Fibroblast of the aortic adventitia (primary cell): ENCODE measurements around the gene FBXO10. TPM values are rescaled to one million over a fixed set of nuclear protein-coding genes. Genes with fewer than 3 reads are reported as not detected.

Experiments used
- DNase-seq: peaks from one replicate; pipeline ENCODE4 v3.0.0-alpha.2; 2010; ENCODE audit warnings: low read depth
- H3K4me3 ChIP-seq: 2 replicates; pipeline ENCODE4 v1.5.1; 2011; ENCODE audit warnings: low read depth, mild to moderate bottlenecking, control low read depth, low read length, moderate library complexity
- CTCF ChIP-seq: IDR thresholded peaks from 2 replicates; pipeline ENCODE4 v1.5.1; 2011; ENCODE audit warnings: mild to moderate bottlenecking, low read length, control low read depth, inconsistent platforms; ENCODE audit not compliant: insufficient read depth
- total RNA-seq: library from RNA; depleted of rRNA; stranded (reverse); fragments of >200 nt; gene quantifications from 2 replicates; pipeline ENCODE4 v1.2.3, GENCODE V29; 2012; ENCODE audit warnings: low replicate concordance

FBXO10 gene
- total RNA-seq, 1 donor: 7.6 TPM

- DNase-seq: no peak
- no peak for TF ChIP-seq CTCF
- H3K4me3 ChIP-seq: no peak overlapping the region
Observed at GRCh38 chr9:37543468-37543867, 32.7 kb downstream of the FBXO10 start.

GRCh38 chr9:37542895-37543294, 33.3 kb downstream of the FBXO10 start:
- no peak for TF ChIP-seq CTCF

GRCh38 chr9:37542488-37542887, 33.7 kb downstream of the FBXO10 start:
- TF ChIP-seq CTCF: no peak

More at GRCh38 chr9:37542895-37543294, 33.3 kb downstream of the FBXO10 start:
- no peak for DNase-seq
- H3K4me3 ChIP-seq: no peak overlapping the region

GRCh38 chr9:37541465-37541864, 34.7 kb downstream of the FBXO10 start:
- no peak for TF ChIP-seq CTCF
- no peak overlapping the region for H3K4me3 ChIP-seq

More at GRCh38 chr9:37542488-37542887, 33.7 kb downstream of the FBXO10 start:
- no peak for DNase-seq
- H3K4me3 ChIP-seq: no peak overlapping the region

GRCh38 chr9:37540634-37541033, 35.5 kb downstream of the FBXO10 start:
- no peak for DNase-seq
- no peak for TF ChIP-seq CTCF
- H3K4me3 ChIP-seq: no peak overlapping the region

More at GRCh38 chr9:37541465-37541864, 34.7 kb downstream of the FBXO10 start:
- DNase-seq: no peak

- DNase-seq: no peak
- H3K4me3 ChIP-seq: no peak overlapping the region
- TF ChIP-seq CTCF: no peak
Observed at GRCh38 chr9:37539634-37540033, 36.5 kb downstream of the FBXO10 start.

GRCh38 chr9:37538099-37538498, 38.1 kb downstream of the FBXO10 start:
- DNase-seq: no peak
- H3K4me3 ChIP-seq: no peak overlapping the region
- no peak for TF ChIP-seq CTCF
